K562 (cell line): Measurements from ENCODE around the gene SDF4. TPM values are rescaled to one million over a fixed set of nuclear protein-coding genes. Genes with fewer than 3 reads are reported as not detected.
A peak's percentile ranks its signal among the peaks of the same experiment; 100 is the strongest.

ENCODE experiments used
- CBFA2T2 ChIP-seq: fragments of 450-650 bp; conservative IDR thresholded peaks from 2 replicates; pipeline ENCODE4 v1.6.1; 2017; ENCODE audit warnings: mild to moderate bottlenecking
- DIDO1 ChIP-seq: fragments of 450-650 bp; IDR thresholded peaks from 2 replicates; pipeline ENCODE4 v1.6.1; 2016; ENCODE audit warnings: low read depth, missing biosample characterization, missing genetic modification characterization
- FIP1L1 ChIP-seq: fragments of 200-400 bp; formaldehyde crosslinking; IDR thresholded peaks from 2 replicates; pipeline ENCODE4 v1.6.1; 2018; ENCODE audit warnings: mild to moderate bottlenecking, low read depth, low read length; ENCODE audit not compliant: poor library complexity, severe bottlenecking
- HDAC8 ChIP-seq: fragments of 450-650 bp; IDR thresholded peaks from 2 replicates; pipeline ENCODE4 v1.6.1; 2016; ENCODE audit warnings: mild to moderate bottlenecking, missing genetic modification characterization, moderate library complexity, missing compliant biosample characterization
- JUND ChIP-seq, 2 experiments: IDR thresholded peaks; 2 replicates in 1 of 2; 3 replicates in 1 of 2; pipeline ENCODE4 v1.6.1; 2011; ENCODE audit warnings: borderline replicate concordance in 2 of 2, low read depth in 2 of 2, low read length in 2 of 2, improper control_type of control experiment in 1 of 2, missing biosample characterization in 1 of 2, missing genetic modification characterization in 1 of 2, missing genetic modification reagents in 1 of 2
- SIX5 ChIP-seq, 2 experiments: IDR thresholded peaks; 2 replicates each; pipeline ENCODE4 v1.6.1; 2011; ENCODE audit warnings: low read length in 2 of 2, borderline replicate concordance in 1 of 2, low read depth in 1 of 2, mild to moderate bottlenecking in 1 of 2, moderate library complexity in 1 of 2; ENCODE audit not compliant: insufficient read depth in 1 of 2
- SNIP1 ChIP-seq: fragments of 450-650 bp; IDR thresholded peaks from 2 replicates; pipeline ENCODE4 v1.7.1; 2017; ENCODE audit warnings: low read depth, mild to moderate bottlenecking
- VEZF1 ChIP-seq: fragments of 200-800 bp; sonication (Bioruptor generic); IDR thresholded peaks from 2 replicates; pipeline ENCODE4 v1.6.1; 2017; ENCODE audit warnings: missing genetic modification characterization, missing compliant biosample characterization
- ZNF12 ChIP-seq: sonication (generic); formaldehyde crosslinking; IDR thresholded peaks from 2 replicates; pipeline ENCODE4 v1.4.0; 2020; ENCODE audit warnings: mild to moderate bottlenecking, missing genetic modification reagents
- ZNF76 ChIP-seq: fragments of 250-450 bp; sonication (Bioruptor Pico); IDR thresholded peaks from 2 replicates; pipeline ENCODE4 v1.4.0; 2020; ENCODE audit warnings: mild to moderate bottlenecking, moderate library complexity, borderline replicate concordance
- polyA plus RNA-seq, 8 experiments: library from polyadenylated mRNA; depleted of rRNA in 4 of 8; stranded (reverse) in 5 of 8; unstranded in 3 of 8; fragments of >200 nt; fragmentation: Nextera tagmentation in 2 of 8; fragmentation: Illumina TruSeq in 1 of 8; extraction: Ambion mirVana in 2 of 8; extraction: Trizol in 1 of 8; gene quantifications; 2 replicates each; pipeline versions ENCODE4 v1.2.1 to v1.2.3, GENCODE V29; 2011 to 2014; ENCODE audit warnings: inconsistent platforms in 1 of 8, missing spikeins in 1 of 8
- total RNA-seq, 7 experiments: library from RNA; depleted of rRNA in 6 of 7; stranded (reverse); fragments of >200 nt in 6 of 7; fragmentation: Illumina TruSeq in 2 of 7; extraction: Trizol in 2 of 7; gene quantifications; 2 replicates each; pipeline versions ENCODE4 v1.2.1 to v1.2.3, GENCODE V29; 2011 to 2021; ENCODE audit warnings: low replicate concordance in 1 of 7
- TF ChIP-seq, protein P1 (sequence below): IDR thresholded peaks from 3 replicates; pipeline ENCODE4 v1.6.1; 2011; ENCODE audit warnings: borderline replicate concordance, mild to moderate bottlenecking, moderate library complexity; ENCODE audit not compliant: insufficient read length; ENCODE audit errors: extremely low read depth
- TF ChIP-seq, protein P2 (sequence below): fragments of 450-650 bp; formaldehyde crosslinking; IDR thresholded peaks from 2 replicates; pipeline ENCODE4 v1.4.0; 2020; ENCODE audit warnings: mild to moderate bottlenecking, mixed read lengths
- TF ChIP-seq, protein P3 (sequence below): fragments of 250-450 bp; sonication (Bioruptor Pico); IDR thresholded peaks from 2 replicates; pipeline ENCODE4 v1.8.0; 2021; ENCODE audit warnings: mild to moderate bottlenecking, moderate library complexity
- TF ChIP-seq, protein P4 (sequence below): IDR thresholded peaks from 2 replicates; pipeline ENCODE4 v1.6.1; 2011; ENCODE audit warnings: borderline replicate concordance, low read depth, mild to moderate bottlenecking, moderate library complexity, low read length; ENCODE audit not compliant: insufficient read depth, poor library complexity, severe bottlenecking

Gene SDF4
- total and polyA plus RNA-seq, 9 of the 15 experiments (the other 6 are each of a cell fraction or from before 2014, with no cell fraction given), result 0.35 to 160 (median 65.2) TPM

GRCh38 chr1:1200876-1201810 is 30.7 kb downstream of the SDF4 start (continued):
- TF ChIP-seq, protein P1, sequence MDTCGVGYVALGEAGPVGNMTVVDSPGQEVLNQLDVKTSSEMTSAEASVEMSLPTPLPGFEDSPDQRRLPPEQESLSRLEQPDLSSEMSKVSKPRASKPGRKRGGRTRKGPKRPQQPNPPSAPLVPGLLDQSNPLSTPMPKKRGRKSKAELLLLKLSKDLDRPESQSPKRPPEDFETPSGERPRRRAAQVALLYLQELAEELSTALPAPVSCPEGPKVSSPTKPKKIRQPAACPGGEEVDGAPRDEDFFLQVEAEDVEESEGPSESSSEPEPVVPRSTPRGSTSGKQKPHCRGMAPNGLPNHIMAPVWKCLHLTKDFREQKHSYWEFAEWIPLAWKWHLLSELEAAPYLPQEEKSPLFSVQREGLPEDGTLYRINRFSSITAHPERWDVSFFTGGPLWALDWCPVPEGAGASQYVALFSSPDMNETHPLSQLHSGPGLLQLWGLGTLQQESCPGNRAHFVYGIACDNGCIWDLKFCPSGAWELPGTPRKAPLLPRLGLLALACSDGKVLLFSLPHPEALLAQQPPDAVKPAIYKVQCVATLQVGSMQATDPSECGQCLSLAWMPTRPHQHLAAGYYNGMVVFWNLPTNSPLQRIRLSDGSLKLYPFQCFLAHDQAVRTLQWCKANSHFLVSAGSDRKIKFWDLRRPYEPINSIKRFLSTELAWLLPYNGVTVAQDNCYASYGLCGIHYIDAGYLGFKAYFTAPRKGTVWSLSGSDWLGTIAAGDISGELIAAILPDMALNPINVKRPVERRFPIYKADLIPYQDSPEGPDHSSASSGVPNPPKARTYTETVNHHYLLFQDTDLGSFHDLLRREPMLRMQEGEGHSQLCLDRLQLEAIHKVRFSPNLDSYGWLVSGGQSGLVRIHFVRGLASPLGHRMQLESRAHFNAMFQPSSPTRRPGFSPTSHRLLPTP, result no peak
- TF ChIP-seq SIX5 (IDR thresholded peaks at IDR 0.05; ENCODE audit: borderline replicate concordance in 1 of 2, insufficient read depth in 1 of 2, low read depth in 1 of 2, low read length in 2 of 2), result no peak
- TF ChIP-seq, protein P2, sequence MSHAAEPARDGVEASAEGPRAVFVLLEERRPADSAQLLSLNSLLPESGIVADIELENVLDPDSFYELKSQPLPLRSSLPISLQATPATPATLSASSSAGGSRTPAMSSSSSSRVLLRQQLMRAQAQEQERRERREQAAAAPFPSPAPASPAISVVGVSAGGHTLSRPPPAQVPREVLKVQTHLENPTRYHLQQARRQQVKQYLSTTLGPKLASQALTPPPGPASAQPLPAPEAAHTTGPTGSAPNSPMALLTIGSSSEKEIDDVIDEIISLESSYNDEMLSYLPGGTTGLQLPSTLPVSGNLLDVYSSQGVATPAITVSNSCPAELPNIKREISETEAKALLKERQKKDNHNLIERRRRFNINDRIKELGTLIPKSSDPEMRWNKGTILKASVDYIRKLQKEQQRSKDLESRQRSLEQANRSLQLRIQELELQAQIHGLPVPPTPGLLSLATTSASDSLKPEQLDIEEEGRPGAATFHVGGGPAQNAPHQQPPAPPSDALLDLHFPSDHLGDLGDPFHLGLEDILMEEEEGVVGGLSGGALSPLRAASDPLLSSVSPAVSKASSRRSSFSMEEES, result no peak
- no peak for TF ChIP-seq SNIP1
- TF ChIP-seq, protein P3, sequence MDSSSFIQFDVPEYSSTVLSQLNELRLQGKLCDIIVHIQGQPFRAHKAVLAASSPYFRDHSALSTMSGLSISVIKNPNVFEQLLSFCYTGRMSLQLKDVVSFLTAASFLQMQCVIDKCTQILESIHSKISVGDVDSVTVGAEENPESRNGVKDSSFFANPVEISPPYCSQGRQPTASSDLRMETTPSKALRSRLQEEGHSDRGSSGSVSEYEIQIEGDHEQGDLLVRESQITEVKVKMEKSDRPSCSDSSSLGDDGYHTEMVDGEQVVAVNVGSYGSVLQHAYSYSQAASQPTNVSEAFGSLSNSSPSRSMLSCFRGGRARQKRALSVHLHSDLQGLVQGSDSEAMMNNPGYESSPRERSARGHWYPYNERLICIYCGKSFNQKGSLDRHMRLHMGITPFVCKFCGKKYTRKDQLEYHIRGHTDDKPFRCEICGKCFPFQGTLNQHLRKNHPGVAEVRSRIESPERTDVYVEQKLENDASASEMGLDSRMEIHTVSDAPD, result no peak
- TF ChIP-seq, protein P4, sequence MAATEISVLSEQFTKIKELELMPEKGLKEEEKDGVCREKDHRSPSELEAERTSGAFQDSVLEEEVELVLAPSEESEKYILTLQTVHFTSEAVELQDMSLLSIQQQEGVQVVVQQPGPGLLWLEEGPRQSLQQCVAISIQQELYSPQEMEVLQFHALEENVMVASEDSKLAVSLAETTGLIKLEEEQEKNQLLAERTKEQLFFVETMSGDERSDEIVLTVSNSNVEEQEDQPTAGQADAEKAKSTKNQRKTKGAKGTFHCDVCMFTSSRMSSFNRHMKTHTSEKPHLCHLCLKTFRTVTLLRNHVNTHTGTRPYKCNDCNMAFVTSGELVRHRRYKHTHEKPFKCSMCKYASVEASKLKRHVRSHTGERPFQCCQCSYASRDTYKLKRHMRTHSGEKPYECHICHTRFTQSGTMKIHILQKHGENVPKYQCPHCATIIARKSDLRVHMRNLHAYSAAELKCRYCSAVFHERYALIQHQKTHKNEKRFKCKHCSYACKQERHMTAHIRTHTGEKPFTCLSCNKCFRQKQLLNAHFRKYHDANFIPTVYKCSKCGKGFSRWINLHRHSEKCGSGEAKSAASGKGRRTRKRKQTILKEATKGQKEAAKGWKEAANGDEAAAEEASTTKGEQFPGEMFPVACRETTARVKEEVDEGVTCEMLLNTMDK, result peak; percentile 26
- TF ChIP-seq ZNF76 (CRISPR knock-in tag), result no peak
- peak; percentile 81 for TF ChIP-seq JUND (IDR thresholded peaks at IDR 0.05; ENCODE audit: borderline replicate concordance, low read depth, low read length)
- peak; percentile 28; the same call in 1 of the 3 replicates for TF ChIP-seq JUND (tag; IDR thresholded peaks at IDR 0.05; ENCODE audit: borderline replicate concordance, low read depth, low read length)
- no peak for TF ChIP-seq FIP1L1
- no peak for TF ChIP-seq CBFA2T2
- TF ChIP-seq VEZF1 (CRISPR knock-in tag), result peak; percentile 94
- no peak for TF ChIP-seq DIDO1 (tag)
- no peak for TF ChIP-seq ZNF12 (CRISPR knock-in tag)
- no peak for TF ChIP-seq HDAC8
